Endodermal cell (in vitro differentiated cells): ENCODE data around the gene NOL9. TPM values are rescaled to one million over a fixed set of nuclear protein-coding genes. Genes with fewer than 3 reads are reported as not detected.

Experiments used
- DNase-seq: peaks from one replicate; pipeline ENCODE4 v3.0.0-alpha.2; 2017
- H3K27ac ChIP-seq: 2 replicates; pipeline ENCODE4 v1.5.1; 2013; ENCODE audit warnings: mild to moderate bottlenecking, low read depth, low read length, moderate library complexity
- H3K27me3 ChIP-seq: 2 replicates; pipeline ENCODE4 v1.6.1; 2013; ENCODE audit warnings: mild to moderate bottlenecking, low read length, moderate library complexity; ENCODE audit not compliant: insufficient read depth, control insufficient read depth, poor library complexity, severe bottlenecking
- H3K36me3 ChIP-seq: 2 replicates; pipeline ENCODE4 v1.7.0; 2013; ENCODE audit warnings: mild to moderate bottlenecking, low read length, moderate library complexity; ENCODE audit not compliant: control insufficient read depth, insufficient read depth
- H3K4me1 ChIP-seq: one replicate; pipeline ENCODE4 v1.7.0; 2013; ENCODE audit warnings: low read length; ENCODE audit not compliant: control insufficient read depth, insufficient read depth
- H3K4me3 ChIP-seq: 2 replicates; pipeline ENCODE4 v1.5.1; 2013; ENCODE audit warnings: mild to moderate bottlenecking, low read length, moderate library complexity
- H3K9ac ChIP-seq: 2 replicates; pipeline ENCODE4 v1.6.1; 2013; ENCODE audit warnings: mild to moderate bottlenecking, low read length, moderate library complexity; ENCODE audit not compliant: poor library complexity, severe bottlenecking; ENCODE audit errors: extremely low read depth
- H3K9me3 ChIP-seq: 2 replicates; pipeline ENCODE4 v1.6.1; 2013; ENCODE audit warnings: mild to moderate bottlenecking, low read length, moderate library complexity; ENCODE audit not compliant: control insufficient read depth
- H3K27ac Mint-ChIP-seq: 2 replicates; pipeline ENCODE4 v1.8.0; 2020; ENCODE audit warnings: mixed read lengths
- H3K27me3 Mint-ChIP-seq: 2 replicates; pipeline ENCODE4 v1.8.0; 2021; ENCODE audit warnings: mild to moderate bottlenecking, mixed read lengths; ENCODE audit not compliant: insufficient read depth
- H3K36me3 Mint-ChIP-seq: 2 replicates; pipeline ENCODE4 v1.8.0; 2020; ENCODE audit warnings: low read depth, mixed read lengths
- H3K4me1 Mint-ChIP-seq: 2 replicates; pipeline ENCODE4 v1.8.0; 2020; ENCODE audit warnings: mixed read lengths
- H3K4me3 Mint-ChIP-seq: 2 replicates; pipeline ENCODE4 v1.8.0; 2020; ENCODE audit warnings: mild to moderate bottlenecking, moderate library complexity, mixed read lengths
- H3K9me3 Mint-ChIP-seq: 2 replicates; pipeline ENCODE4 v1.8.0; 2020; ENCODE audit warnings: mild to moderate bottlenecking, mixed read lengths
- WGBS, 2 experiments: methylation state at CpG; one replicate each; pipeline versions ENCODE4 v1.1.5 to v1.1.7; 2013; ENCODE audit warnings: missing lambda C conversion rate in 2 of 2, mixed read lengths in 1 of 2; ENCODE audit not compliant: insufficient coverage in 1 of 2, insufficient read length in 1 of 2; 5-methylcytosine and 5-hydroxymethylcytosine counted together
- total RNA-seq, 2 donors: library from RNA; stranded (reverse); fragmentation: NEBNext Ultra II Directional in 1 of 2; extraction: Animal tissue kit (Norgen Biotek cat#: 25700) in 1 of 2; gene quantifications; 2 replicates in 1 of 2; 3 replicates in 1 of 2; pipeline ENCODE4 v1.2.1, GENCODE V29; 2021
- TF ChIP-seq, protein P1 (sequence below): fragments of 200-600 bp; sonication (generic); conservative IDR thresholded peaks from 2 replicates; pipeline ENCODE4 v1.5.0; 2021; ENCODE audit warnings: antibody characterized with exemption, mild to moderate bottlenecking

NOL9 gene
- total RNA-seq, 2 donors from 2014 or later = 35.0 to 43.9 TPM

GRCh38 chr1:6487804-6488484, 66.4 kb downstream of the NOL9 start:
- H3K4me1 Mint-ChIP-seq = peaks cover 19% of the 10 kb centered on the region
- DNase-seq = no peak
- Histone ChIP-seq H3K9ac (no peak overlapping the region), H3K4me3 (no peak overlapping the region), H3K27ac (no peak overlapping the region), H3K4me1 (no peaks in the 10 kb centered on the region), H3K9me3 (no peaks in the 10 kb centered on the region), H3K27me3 (no peaks in the 10 kb centered on the region), H3K36me3 (no peaks in the 10 kb centered on the region)
- H3K27ac Mint-ChIP-seq = no peak overlapping the region
- no peak overlapping the region for H3K4me3 Mint-ChIP-seq
- H3K9me3 Mint-ChIP-seq = no peaks in the 10 kb centered on the region
- H3K27me3 Mint-ChIP-seq = peaks cover 10% of the 10 kb centered on the region
- H3K36me3 Mint-ChIP-seq = no peaks in the 10 kb centered on the region
- 95 to 96% methylated on average over 11 to 14 of the region's 14 CpGs for WGBS, 2 experiments
- TF ChIP-seq, protein P1, sequence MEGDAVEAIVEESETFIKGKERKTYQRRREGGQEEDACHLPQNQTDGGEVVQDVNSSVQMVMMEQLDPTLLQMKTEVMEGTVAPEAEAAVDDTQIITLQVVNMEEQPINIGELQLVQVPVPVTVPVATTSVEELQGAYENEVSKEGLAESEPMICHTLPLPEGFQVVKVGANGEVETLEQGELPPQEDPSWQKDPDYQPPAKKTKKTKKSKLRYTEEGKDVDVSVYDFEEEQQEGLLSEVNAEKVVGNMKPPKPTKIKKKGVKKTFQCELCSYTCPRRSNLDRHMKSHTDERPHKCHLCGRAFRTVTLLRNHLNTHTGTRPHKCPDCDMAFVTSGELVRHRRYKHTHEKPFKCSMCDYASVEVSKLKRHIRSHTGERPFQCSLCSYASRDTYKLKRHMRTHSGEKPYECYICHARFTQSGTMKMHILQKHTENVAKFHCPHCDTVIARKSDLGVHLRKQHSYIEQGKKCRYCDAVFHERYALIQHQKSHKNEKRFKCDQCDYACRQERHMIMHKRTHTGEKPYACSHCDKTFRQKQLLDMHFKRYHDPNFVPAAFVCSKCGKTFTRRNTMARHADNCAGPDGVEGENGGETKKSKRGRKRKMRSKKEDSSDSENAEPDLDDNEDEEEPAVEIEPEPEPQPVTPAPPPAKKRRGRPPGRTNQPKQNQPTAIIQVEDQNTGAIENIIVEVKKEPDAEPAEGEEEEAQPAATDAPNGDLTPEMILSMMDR = no peak

- H3K27ac Mint-ChIP-seq = no peak overlapping the region
- peaks cover 15% of the 10 kb centered on the region for H3K4me1 Mint-ChIP-seq
- TF ChIP-seq, protein P1 = peak; percentile 96
- no peaks in the 10 kb centered on the region for H3K27me3 ChIP-seq
- H3K27ac ChIP-seq = no peak overlapping the region
- no peak overlapping the region for H3K9ac ChIP-seq
- H3K9me3 Mint-ChIP-seq = no peaks in the 10 kb centered on the region
- peak; percentile 98 for DNase-seq
- peak overlapping the region; percentile 71 for H3K4me3 Mint-ChIP-seq
- peaks cover 13% of the 10 kb centered on the region for H3K27me3 Mint-ChIP-seq
- H3K36me3 Mint-ChIP-seq = peaks cover 3% of the 10 kb centered on the region
- H3K36me3 ChIP-seq = no peaks in the 10 kb centered on the region
- peak overlapping the region; percentile 62 for H3K4me3 ChIP-seq
- H3K9me3 ChIP-seq = no peaks in the 10 kb centered on the region
- 9% methylated on average over 10 to 15 of the region's 15 CpGs for WGBS, 2 experiments
- no peaks in the 10 kb centered on the region for H3K4me1 ChIP-seq
These were observed 67.8 kb downstream of the NOL9 start for GRCh38 chr1:6486433-6487011.

DNA sequence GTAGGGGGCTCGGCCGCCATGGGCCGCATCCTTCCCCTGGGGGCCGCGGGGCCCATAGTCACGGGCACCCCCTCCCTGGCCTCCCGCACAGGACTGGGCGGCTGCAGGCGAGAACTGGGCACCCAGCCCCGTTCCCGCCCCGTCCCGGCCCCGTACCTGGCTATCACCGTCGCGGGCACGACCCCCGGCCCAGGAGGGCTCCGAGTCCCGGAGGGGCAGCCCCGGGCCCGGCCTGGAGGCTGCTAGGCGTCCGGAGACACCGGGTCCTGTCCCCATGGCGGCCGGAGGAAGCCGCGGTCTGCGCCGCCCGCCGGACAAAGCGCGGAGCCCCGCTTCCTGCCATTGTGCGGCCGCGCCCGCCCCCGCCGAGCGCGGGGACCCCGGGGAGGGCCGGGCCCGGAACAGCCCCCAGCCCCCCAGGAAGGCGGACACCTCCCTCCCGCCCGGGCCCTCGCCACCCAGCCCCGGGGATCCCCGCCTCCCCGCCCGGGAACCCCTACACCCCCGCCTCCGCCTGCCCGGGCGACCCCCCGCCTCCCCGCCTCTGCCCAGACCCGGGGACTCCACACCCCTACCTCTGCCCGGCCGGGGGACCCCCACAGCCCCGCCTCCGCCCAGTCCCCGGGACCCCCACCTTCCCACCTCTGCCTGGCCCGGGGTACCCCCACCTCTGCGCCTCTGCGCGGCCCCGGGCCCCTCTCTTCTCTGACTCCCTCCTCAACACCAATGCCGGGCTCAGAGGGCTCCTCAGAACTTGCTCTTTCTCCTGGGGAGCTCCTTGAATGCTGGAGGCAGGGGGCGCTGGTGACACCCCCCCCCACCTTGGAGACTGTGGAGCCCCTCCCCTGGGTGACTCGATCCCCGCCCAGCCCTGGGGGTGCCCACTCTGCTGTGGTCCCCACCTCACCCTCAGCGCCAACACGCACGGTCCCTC, 68.9 kb downstream of the NOL9 start:
- H3K4me1 ChIP-seq = no peaks in the 10 kb centered on the region

More for the DNA sequence above, 68.9 kb downstream of the NOL9 start:
- Mint-ChIP-seq H3K9me3 (no peaks in the 10 kb centered on the region), H3K27ac (no peak overlapping the region), H3K4me1 (peaks cover 10% of the 10 kb centered on the region), H3K4me3 (peak overlapping the region; percentile 71), H3K36me3 (peaks cover 3% of the 10 kb centered on the region), H3K27me3 (peaks cover 13% of the 10 kb centered on the region)
- H3K27ac ChIP-seq = no peak overlapping the region
- no peaks in the 10 kb centered on the region for H3K27me3 ChIP-seq
- peak overlapping the region; percentile 79 for H3K4me3 ChIP-seq
- TF ChIP-seq, protein P1 = peak; percentile 25
- H3K9ac ChIP-seq = peak overlapping the region; percentile 49
- H3K9me3 ChIP-seq = no peaks in the 10 kb centered on the region
- DNase-seq = no peak
- WGBS, 2 experiments = 8 to 15% methylated on average over 5 to 78 of the region's 80 CpGs
- H3K36me3 ChIP-seq = no peaks in the 10 kb centered on the region
